Uterus (tissue), 4 donors: ENCODE data around the gene NME4. TPM values are rescaled to one million over a fixed set of nuclear protein-coding genes. Genes with fewer than 3 reads are reported as not detected.

Experiments used
- DNase-seq, 2 donors: peaks; one replicate each; pipeline ENCODE4 v3.0.0-alpha.2; 2019 to 2020
- H3K27ac ChIP-seq, 2 donors: fragments of 200-600 bp; sonication (generic); 1 replicate in 1 of 2; 2 replicates in 1 of 2; pipeline ENCODE4 v1.5.1; 2016 to 2018
- H3K27me3 ChIP-seq, 2 donors: fragments of 200-600 bp; sonication (generic); one replicate each; pipeline ENCODE4 v1.5.1; 2018 to 2019; ENCODE audit warnings: control low read depth in 1 of 2
- H3K36me3 ChIP-seq, 2 donors: fragments of 200-600 bp; sonication (generic); one replicate each; pipeline ENCODE4 v1.5.1; 2019; ENCODE audit warnings: control low read depth in 1 of 2
- H3K4me1 ChIP-seq, 2 donors: fragments of 200-600 bp; sonication (generic); one replicate each; pipeline ENCODE4 v1.5.1; 2018 to 2019; ENCODE audit warnings: control low read depth in 1 of 2
- H3K4me3 ChIP-seq, 2 donors: fragments of 200-600 bp; sonication (generic); 1 replicate in 1 of 2; 2 replicates in 1 of 2; pipeline ENCODE4 v1.5.1; 2018 to 2019; ENCODE audit warnings: mild to moderate bottlenecking in 1 of 2
- H3K9me3 ChIP-seq, 2 donors: fragments of 200-600 bp; sonication (generic); one replicate each; pipeline ENCODE4 v1.5.1; 2019; ENCODE audit warnings: control low read depth in 1 of 2
- POLR2A ChIP-seq, 2 donors: fragments of 450-650 bp; IDR thresholded peaks; one replicate each; pipeline ENCODE4 v1.6.1; 2016; ENCODE audit warnings: antibody characterized with exemption in 2 of 2, mild to moderate bottlenecking in 1 of 2, moderate library complexity in 1 of 2
- intact Hi-C: fragments of 100-400 bp; cut with DNase I; formaldehyde crosslinking; loops from one replicate; pipeline ENCODE4 v1.15.1; 2023; ENCODE audit warnings: low total_unique reads
- total RNA-seq, 4 donors: library from RNA; depleted of rRNA in 3 of 4; stranded (reverse); fragments of >200 nt in 3 of 4; gene quantifications; one replicate each; pipeline versions ENCODE4 v1.1.0 to v1.2.4, GENCODE V29; 2014 to 2023
- TF ChIP-seq, protein P1 (sequence below), 4 experiments: fragments of 200-600 bp in 2 of 4; fragments of 450-650 bp in 2 of 4; sonication (generic) in 2 of 4; IDR thresholded peaks; one replicate each; pipeline ENCODE4 v1.5.1; 2016 to 2019; ENCODE audit warnings: antibody characterized with exemption in 4 of 4, mild to moderate bottlenecking in 2 of 4, moderate library complexity in 1 of 4
- donor health status: DM: yes; HTN: yes; CAD: no.

Gene NME4
- total RNA-seq, 4 donors from 2014 or later, result 37.3 to 77.6 (median 62.2) TPM

DNA sequence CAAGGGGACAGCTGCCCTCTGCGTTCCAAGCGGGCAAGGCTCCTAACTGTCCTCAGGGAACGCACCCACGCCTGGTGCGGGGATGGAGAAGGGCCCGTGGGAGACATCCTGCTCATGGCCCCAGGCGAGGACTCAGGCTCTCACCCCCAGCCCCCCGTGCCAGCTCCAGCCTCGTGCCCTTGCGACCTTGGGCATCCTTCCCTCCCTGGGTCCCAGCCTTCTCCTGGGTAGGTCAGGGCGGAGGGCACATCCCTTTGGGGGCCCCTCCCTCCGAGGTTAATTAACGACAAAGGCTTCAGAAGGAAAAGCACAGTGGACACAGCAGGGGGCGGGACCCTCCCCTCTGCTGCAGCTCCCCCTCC is 18.2 kb upstream of the NME4 start:
- H3K27ac ChIP-seq, result no peak overlapping the region
- no peak for DNase-seq
- no peaks in the 10 kb centered on the region for H3K4me1 ChIP-seq
- H3K4me3 ChIP-seq, result no peak overlapping the region
- TF ChIP-seq, protein P1, sequence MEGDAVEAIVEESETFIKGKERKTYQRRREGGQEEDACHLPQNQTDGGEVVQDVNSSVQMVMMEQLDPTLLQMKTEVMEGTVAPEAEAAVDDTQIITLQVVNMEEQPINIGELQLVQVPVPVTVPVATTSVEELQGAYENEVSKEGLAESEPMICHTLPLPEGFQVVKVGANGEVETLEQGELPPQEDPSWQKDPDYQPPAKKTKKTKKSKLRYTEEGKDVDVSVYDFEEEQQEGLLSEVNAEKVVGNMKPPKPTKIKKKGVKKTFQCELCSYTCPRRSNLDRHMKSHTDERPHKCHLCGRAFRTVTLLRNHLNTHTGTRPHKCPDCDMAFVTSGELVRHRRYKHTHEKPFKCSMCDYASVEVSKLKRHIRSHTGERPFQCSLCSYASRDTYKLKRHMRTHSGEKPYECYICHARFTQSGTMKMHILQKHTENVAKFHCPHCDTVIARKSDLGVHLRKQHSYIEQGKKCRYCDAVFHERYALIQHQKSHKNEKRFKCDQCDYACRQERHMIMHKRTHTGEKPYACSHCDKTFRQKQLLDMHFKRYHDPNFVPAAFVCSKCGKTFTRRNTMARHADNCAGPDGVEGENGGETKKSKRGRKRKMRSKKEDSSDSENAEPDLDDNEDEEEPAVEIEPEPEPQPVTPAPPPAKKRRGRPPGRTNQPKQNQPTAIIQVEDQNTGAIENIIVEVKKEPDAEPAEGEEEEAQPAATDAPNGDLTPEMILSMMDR (IDR thresholded peaks at IDR 0.05), result no peak
- no peak for TF ChIP-seq POLR2A (IDR thresholded peaks at IDR 0.05)
- no peaks in the 10 kb centered on the region for H3K9me3 ChIP-seq
- no peaks in the 10 kb centered on the region for H3K36me3 ChIP-seq
- H3K27me3 ChIP-seq, result no peaks in the 10 kb centered on the region
- intact Hi-C loops, result no loop called here

DNA sequence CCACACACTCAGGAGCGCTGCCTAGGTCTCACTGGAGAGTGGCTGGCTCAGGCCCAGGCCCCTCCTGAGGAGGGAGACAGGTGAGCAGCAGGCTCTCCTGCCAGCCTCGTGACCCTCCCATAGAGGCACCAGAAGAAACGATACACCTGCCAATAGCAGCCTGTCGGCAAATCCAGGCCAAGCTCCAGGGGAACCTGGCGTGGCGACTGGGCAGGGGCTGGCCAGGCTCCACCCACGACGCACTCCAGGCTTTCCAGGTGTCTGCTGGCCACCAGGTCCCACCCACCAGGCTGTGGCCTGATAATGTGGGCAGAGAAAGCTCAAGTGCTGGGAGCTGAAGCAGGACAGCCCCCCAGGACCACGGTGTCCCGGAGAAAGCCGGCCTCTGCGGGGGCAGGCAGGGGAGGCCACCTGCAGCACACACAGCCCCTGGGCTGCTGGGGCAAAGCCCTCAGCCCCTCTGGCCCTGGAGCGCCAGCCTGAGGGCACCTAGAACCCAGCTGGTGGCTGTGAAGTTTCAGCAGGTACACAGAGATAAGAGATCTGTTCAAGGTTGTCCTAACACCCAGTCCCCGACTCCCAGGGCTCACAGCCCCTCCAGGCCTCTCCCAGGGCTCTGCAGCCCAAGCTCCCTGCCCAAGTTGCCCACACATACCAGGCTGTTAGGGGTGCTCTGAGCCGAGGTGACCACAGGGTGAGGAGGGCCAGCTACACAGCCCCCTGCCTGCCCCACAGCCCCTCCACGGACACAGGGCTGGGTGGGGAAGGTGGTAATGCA is 17.6 kb upstream of the NME4 start:
- Histone ChIP-seq H3K4me3 (no peak overlapping the region), H3K27ac (no peak overlapping the region), H3K9me3 (no peaks in the 10 kb centered on the region), H3K36me3 (no peaks in the 10 kb centered on the region), H3K4me1 (no peaks in the 10 kb centered on the region), H3K27me3 (no peaks in the 10 kb centered on the region)
- no peak for DNase-seq
- TF ChIP-seq POLR2A (IDR thresholded peaks at IDR 0.05), result no peak
- TF ChIP-seq, protein P1 (IDR thresholded peaks at IDR 0.05), result no peak
- intact Hi-C loops, result no loop called here

DNA sequence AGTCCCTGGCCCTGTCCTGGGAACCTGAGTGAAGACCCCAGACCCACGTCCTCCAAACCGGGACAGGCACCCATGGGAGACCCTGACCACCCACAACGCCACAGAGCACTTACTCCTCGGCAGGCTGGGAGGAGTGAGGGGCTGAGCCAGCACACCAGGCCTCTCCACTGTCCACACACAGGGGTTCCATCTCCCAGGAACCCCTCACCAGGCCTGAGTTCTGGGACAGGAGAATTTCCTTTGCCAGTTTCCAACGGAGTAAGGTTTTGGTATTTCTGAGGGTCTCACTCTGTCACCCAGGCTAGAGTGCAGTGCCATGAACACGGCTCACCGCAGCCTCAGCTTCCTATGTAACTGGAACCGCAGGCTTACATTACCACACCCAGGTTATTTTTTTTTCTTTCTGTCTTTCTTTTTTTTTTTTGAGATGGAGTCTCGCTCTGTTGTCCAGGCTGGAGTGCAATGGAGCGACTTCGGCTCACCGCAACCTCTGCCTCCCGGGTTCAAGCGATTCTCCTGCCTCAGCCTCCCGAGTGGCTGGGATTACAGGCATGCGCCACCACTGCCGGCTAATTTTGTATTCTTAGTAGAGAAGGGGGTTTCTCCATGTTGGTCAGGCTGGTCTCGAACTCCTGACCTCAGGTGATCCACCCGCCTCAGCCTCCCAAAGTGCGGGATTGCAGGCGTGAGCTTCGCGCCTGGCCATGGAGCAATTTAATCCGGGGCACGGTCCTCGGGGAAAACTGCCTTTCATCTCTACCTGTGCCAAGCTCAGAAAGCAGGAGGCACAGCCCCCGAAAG is 16.8 kb upstream of the NME4 start:
- TF ChIP-seq POLR2A (IDR thresholded peaks at IDR 0.05), result no peak
- TF ChIP-seq, protein P1 (IDR thresholded peaks at IDR 0.05), result no peak
- Histone ChIP-seq H3K9me3 (no peaks in the 10 kb centered on the region), H3K4me1 (no peaks in the 10 kb centered on the region), H3K4me3 (peak overlapping the region in 1 of 2 donors; percentile 59), H3K27me3 (no peaks in the 10 kb centered on the region), H3K27ac (no peak overlapping the region), H3K36me3 (no peaks in the 10 kb centered on the region)
- no peak for DNase-seq
- intact Hi-C loops, result no loop called here

DNA sequence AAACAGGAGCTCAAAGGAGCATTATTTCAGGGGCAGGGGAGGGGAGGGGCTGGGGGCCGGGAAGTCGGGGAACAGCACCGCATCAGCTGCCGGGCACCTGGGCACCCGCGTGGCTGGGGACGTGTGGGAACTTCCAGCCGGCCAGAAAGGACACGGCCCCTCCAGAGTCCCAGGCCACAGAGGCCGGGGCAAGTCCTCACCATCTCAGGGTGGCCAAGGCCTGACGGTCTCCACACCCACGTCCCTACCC is 16.3 kb upstream of the NME4 start:
- Histone ChIP-seq H3K4me3 (peak overlapping the region; percentile 59 to 97), H3K36me3 (no peaks in the 10 kb centered on the region), H3K27me3 (no peaks in the 10 kb centered on the region), H3K9me3 (no peaks in the 10 kb centered on the region), H3K27ac (peak overlapping the region in 1 of 2 donors; percentile 64), H3K4me1 (no peaks in the 10 kb centered on the region)
- DNase-seq, result no peak
- TF ChIP-seq, protein P1 (IDR thresholded peaks at IDR 0.05), result no peak
- no peak for TF ChIP-seq POLR2A (IDR thresholded peaks at IDR 0.05)
- intact Hi-C loops, result no loop called here
